ENCODE measurements around the gene MYO3B. TPM values are rescaled to one million over a fixed set of nuclear protein-coding genes. Genes with fewer than 3 reads are reported as not detected.

The MYO3B gene
- polyA plus RNA-seq, 1 donor (not counting 4 experiments of a cell fraction or from before 2014, with no cell fraction given): 4.4 TPM

DNA sequence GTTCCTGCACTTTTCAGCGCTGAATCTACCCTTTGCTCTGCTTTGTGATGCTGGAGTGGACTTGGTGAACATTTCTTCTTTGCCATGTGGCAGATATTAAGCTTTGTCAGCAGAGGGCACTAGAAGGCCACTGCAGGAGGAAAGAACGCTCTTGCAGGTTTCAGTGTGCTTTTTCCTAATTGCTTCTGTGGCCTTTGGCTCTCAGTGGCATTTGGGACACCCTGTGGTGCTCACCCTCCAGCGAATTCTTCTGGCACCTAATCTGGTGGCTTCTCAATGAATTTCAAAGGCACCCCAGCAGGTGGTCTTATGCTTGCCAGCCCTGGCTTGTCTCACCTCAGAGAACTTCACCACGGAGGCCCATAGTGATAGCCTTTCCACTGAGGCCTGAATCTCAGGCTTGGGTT, 146.7 kb downstream of the MYO3B start:
- Histone ChIP-seq H3K79me2 (ENCODE audit: control insufficient read depth, insufficient read depth, low read length) (no peaks in the 10 kb centered on the region), H3K27ac (ENCODE audit: control insufficient read depth, insufficient read depth, low read length) (no peak overlapping the region), H2AFZ (ENCODE audit: control insufficient read depth, low read length) (no peak overlapping the region), H3K4me2 (ENCODE audit: control insufficient read depth, extremely low read depth, insufficient read depth, low read depth, low read length) (no peak overlapping the region), H3K27me3 (ENCODE audit: control insufficient read depth, extremely low read depth, insufficient read depth, low read length) (no peaks in the 10 kb centered on the region), H3K9me1 (ENCODE audit: control insufficient read depth, extremely low read depth, insufficient read depth, low read length) (no peaks in the 10 kb centered on the region), H3K4me1 (ENCODE audit: control insufficient read depth, extremely low read depth, insufficient read depth, low read length) (peaks cover 4% of the 10 kb centered on the region), H3K9ac (ENCODE audit: control insufficient read depth, extremely low read depth, insufficient read depth, low read length) (no peak overlapping the region), H4K20me1 (ENCODE audit: control insufficient read depth, extremely low read depth, insufficient read depth, low read length) (no peaks in the 10 kb centered on the region), H3K4me3 (ENCODE audit: control insufficient read depth in 2 of 3, extremely low read depth in 1 of 3, insufficient read depth in 2 of 3, low read depth in 1 of 3, low read length in 3 of 3) (no peak overlapping the region), H3K9me3 (ENCODE audit: control insufficient read depth, low read depth, low read length) (peaks cover 3% of the 10 kb centered on the region), H3K36me3 (ENCODE audit: control insufficient read depth in 2 of 2, extremely low read depth in 1 of 2, insufficient read depth in 2 of 2, low read length in 2 of 2) (no peaks in the 10 kb centered on the region)
- FAIRE-seq: peak; percentile 52
- TF ChIP-seq, protein P1, sequence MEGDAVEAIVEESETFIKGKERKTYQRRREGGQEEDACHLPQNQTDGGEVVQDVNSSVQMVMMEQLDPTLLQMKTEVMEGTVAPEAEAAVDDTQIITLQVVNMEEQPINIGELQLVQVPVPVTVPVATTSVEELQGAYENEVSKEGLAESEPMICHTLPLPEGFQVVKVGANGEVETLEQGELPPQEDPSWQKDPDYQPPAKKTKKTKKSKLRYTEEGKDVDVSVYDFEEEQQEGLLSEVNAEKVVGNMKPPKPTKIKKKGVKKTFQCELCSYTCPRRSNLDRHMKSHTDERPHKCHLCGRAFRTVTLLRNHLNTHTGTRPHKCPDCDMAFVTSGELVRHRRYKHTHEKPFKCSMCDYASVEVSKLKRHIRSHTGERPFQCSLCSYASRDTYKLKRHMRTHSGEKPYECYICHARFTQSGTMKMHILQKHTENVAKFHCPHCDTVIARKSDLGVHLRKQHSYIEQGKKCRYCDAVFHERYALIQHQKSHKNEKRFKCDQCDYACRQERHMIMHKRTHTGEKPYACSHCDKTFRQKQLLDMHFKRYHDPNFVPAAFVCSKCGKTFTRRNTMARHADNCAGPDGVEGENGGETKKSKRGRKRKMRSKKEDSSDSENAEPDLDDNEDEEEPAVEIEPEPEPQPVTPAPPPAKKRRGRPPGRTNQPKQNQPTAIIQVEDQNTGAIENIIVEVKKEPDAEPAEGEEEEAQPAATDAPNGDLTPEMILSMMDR (optimal IDR thresholded peaks at IDR 0.05 in 1 of 3, IDR thresholded peaks at IDR 0.05 in 1 of 3, conservative IDR thresholded peaks at IDR 0.05 in 1 of 3; ENCODE audit: extremely low read depth in 1 of 3, insufficient read depth in 2 of 3, low read length in 3 of 3): peak; percentile 77 to 81 (median 81)
- no peak for TF ChIP-seq EZH2 (IDR thresholded peaks at IDR 0.05; ENCODE audit: low read length)
- dilution Hi-C loops (cut with MboI; ENCODE audit: extremely low pct_ligation_motif_present, low sequenced_read_pairs): no loop called here
- no peak for DNase-seq (ENCODE audit: low read depth, low spot score)

GRCh38 chr2:170330881-170331280, 152.9 kb downstream of the MYO3B start:
- no peaks in the 10 kb centered on the region for H3K9me1 ChIP-seq (ENCODE audit: control insufficient read depth, extremely low read depth, insufficient read depth, low read length)
- TF ChIP-seq, protein P1 (optimal IDR thresholded peaks at IDR 0.05 in 1 of 3, IDR thresholded peaks at IDR 0.05 in 1 of 3, conservative IDR thresholded peaks at IDR 0.05 in 1 of 3; ENCODE audit: extremely low read depth in 1 of 3, insufficient read depth in 2 of 3, low read length in 3 of 3): no peak
- TF ChIP-seq EZH2 (IDR thresholded peaks at IDR 0.05; ENCODE audit: low read length): no peak
- no peaks in the 10 kb centered on the region for H4K20me1 ChIP-seq (ENCODE audit: control insufficient read depth, extremely low read depth, insufficient read depth, low read length)
- no peaks in the 10 kb centered on the region for H3K36me3 ChIP-seq (ENCODE audit: control insufficient read depth in 2 of 2, extremely low read depth in 1 of 2, insufficient read depth in 2 of 2, low read length in 2 of 2)
- H3K4me3 ChIP-seq (ENCODE audit: control insufficient read depth in 2 of 3, extremely low read depth in 1 of 3, insufficient read depth in 2 of 3, low read depth in 1 of 3, low read length in 3 of 3): no peak overlapping the region
- H3K79me2 ChIP-seq (ENCODE audit: control insufficient read depth, insufficient read depth, low read length): no peaks in the 10 kb centered on the region
- dilution Hi-C loops (cut with MboI; ENCODE audit: extremely low pct_ligation_motif_present, low sequenced_read_pairs): no loop called here
- H2AFZ ChIP-seq (ENCODE audit: control insufficient read depth, low read length): no peak overlapping the region
- FAIRE-seq (no peak), DNase-seq (ENCODE audit: low read depth, low spot score) (no peak)
- H3K9me3 ChIP-seq (ENCODE audit: control insufficient read depth, low read depth, low read length): no peaks in the 10 kb centered on the region
- H3K4me1 ChIP-seq (ENCODE audit: control insufficient read depth, extremely low read depth, insufficient read depth, low read length): no peaks in the 10 kb centered on the region
- H3K4me2 ChIP-seq (ENCODE audit: control insufficient read depth, extremely low read depth, insufficient read depth, low read depth, low read length): no peak overlapping the region
- H3K27me3 ChIP-seq (ENCODE audit: control insufficient read depth, extremely low read depth, insufficient read depth, low read length): no peaks in the 10 kb centered on the region
- H3K9ac ChIP-seq (ENCODE audit: control insufficient read depth, extremely low read depth, insufficient read depth, low read length): no peak overlapping the region
- H3K27ac ChIP-seq (ENCODE audit: control insufficient read depth, insufficient read depth, low read length): no peak overlapping the region
